MM.1S (cell line): ENCODE measurements around the gene DEPDC5.

Experiments used
- DNase-seq: peaks from one replicate; pipeline ENCODE4 v3.0.0-alpha.2; 2015
- H2AFZ ChIP-seq: fragments of 300-600 bp; sonication (generic); 2 replicates; pipeline ENCODE4 v1.6.0; 2016; ENCODE audit warnings: antibody characterized with exemption, low read length
- H3F3A ChIP-seq: fragments of 300-600 bp; sonication (generic); 2 replicates; pipeline ENCODE4 v1.6.1; 2016; ENCODE audit warnings: mild to moderate bottlenecking, antibody characterized with exemption, low read length, moderate library complexity, mixed read lengths; ENCODE audit not compliant: insufficient read depth
- H3K27ac ChIP-seq: fragments of 300-600 bp; sonication (generic); 2 replicates; pipeline ENCODE4 v1.5.1; 2016; ENCODE audit warnings: mild to moderate bottlenecking, low read length
- H3K27me3 ChIP-seq: fragments of 300-600 bp; sonication (generic); replicated peaks from 2 replicates; pipeline ENCODE4 v1.6.0; 2016; ENCODE audit warnings: low read length; ENCODE audit not compliant: insufficient read depth
- H3K36me3 ChIP-seq: fragments of 300-600 bp; sonication (generic); replicated peaks from 2 replicates; pipeline ENCODE4 v1.6.1; 2016; ENCODE audit warnings: mild to moderate bottlenecking, low read length, mixed read lengths; ENCODE audit not compliant: insufficient read depth
- H3K4me1 ChIP-seq: fragments of 300-600 bp; sonication (generic); 2 replicates; pipeline ENCODE4 v1.6.1; 2016; ENCODE audit warnings: low read length, mixed read lengths
- H3K4me2 ChIP-seq: fragments of 300-600 bp; sonication (generic); 2 replicates; pipeline ENCODE4 v1.6.0; 2016; ENCODE audit warnings: low read depth, low read length
- H3K4me3 ChIP-seq: fragments of 300-600 bp; sonication (generic); 2 replicates; pipeline ENCODE4 v1.5.1; 2016; ENCODE audit warnings: low read length, mixed read lengths
- H3K79me2 ChIP-seq: fragments of 300-600 bp; sonication (generic); 2 replicates; pipeline ENCODE4 v1.6.1; 2016; ENCODE audit warnings: mixed run types, low read length, mixed read lengths
- H3K9ac ChIP-seq: fragments of 300-600 bp; sonication (generic); 2 replicates; pipeline ENCODE4 v1.6.1; 2016; ENCODE audit warnings: low read length, mixed read lengths
- H3K9me2 ChIP-seq: fragments of 300-600 bp; sonication (generic); replicated peaks from 2 replicates; pipeline ENCODE4 v1.6.1; 2016; ENCODE audit warnings: mild to moderate bottlenecking, low read length, mixed read lengths; ENCODE audit not compliant: insufficient read depth
- H3K9me3 ChIP-seq: fragments of 300-600 bp; sonication (generic); replicated peaks from 2 replicates; pipeline ENCODE4 v1.6.1; 2016; ENCODE audit warnings: mild to moderate bottlenecking, low read length, mixed read lengths; ENCODE audit not compliant: insufficient read depth
- H4K20me1 ChIP-seq: fragments of 300-600 bp; sonication (generic); 2 replicates; pipeline ENCODE4 v1.6.1; 2016; ENCODE audit warnings: mild to moderate bottlenecking, low read length, moderate library complexity, mixed read lengths; ENCODE audit not compliant: insufficient read depth
- EZH2 ChIP-seq: fragments of 300-600 bp; sonication (generic); optimal IDR thresholded peaks from 2 replicates; pipeline ENCODE3; 2017; ENCODE audit warnings: low read depth, mild to moderate bottlenecking, antibody characterized with exemption, low read length, mixed read lengths
- EZH2phosphoT487 ChIP-seq: fragments of 300-600 bp; sonication (generic); IDR thresholded peaks from 2 replicates; pipeline ENCODE4 v1.6.1; 2018; ENCODE audit warnings: antibody characterized with exemption, low read length
- TF ChIP-seq, protein P1 (sequence below): fragments of 300-600 bp; sonication (generic); IDR thresholded peaks from 2 replicates; pipeline ENCODE4 v1.5.1; 2016; ENCODE audit warnings: antibody characterized with exemption, low read length, mixed read lengths

The DEPDC5 gene

GRCh38 chr22:31921106-31921505, 167.3 kb downstream of the DEPDC5 start:
- no peak overlapping the region for H3K4me2 ChIP-seq
- H3K4me3 ChIP-seq = no peak overlapping the region

GRCh38 chr22:31922534-31922933, 168.7 kb downstream of the DEPDC5 start:
- no peak overlapping the region for H3K4me3 ChIP-seq

More at GRCh38 chr22:31921106-31921505, 167.3 kb downstream of the DEPDC5 start:
- no peaks in the 10 kb centered on the region for H3K79me2 ChIP-seq
- H3K36me3 ChIP-seq = no peaks in the 10 kb centered on the region
- H3F3A ChIP-seq = no peaks in the 10 kb centered on the region
- no peaks in the 10 kb centered on the region for H4K20me1 ChIP-seq
- H3K9ac ChIP-seq = no peak overlapping the region
- H3K27ac ChIP-seq = no peak overlapping the region
- no peaks in the 10 kb centered on the region for H3K9me2 ChIP-seq
- TF ChIP-seq, protein P1, sequence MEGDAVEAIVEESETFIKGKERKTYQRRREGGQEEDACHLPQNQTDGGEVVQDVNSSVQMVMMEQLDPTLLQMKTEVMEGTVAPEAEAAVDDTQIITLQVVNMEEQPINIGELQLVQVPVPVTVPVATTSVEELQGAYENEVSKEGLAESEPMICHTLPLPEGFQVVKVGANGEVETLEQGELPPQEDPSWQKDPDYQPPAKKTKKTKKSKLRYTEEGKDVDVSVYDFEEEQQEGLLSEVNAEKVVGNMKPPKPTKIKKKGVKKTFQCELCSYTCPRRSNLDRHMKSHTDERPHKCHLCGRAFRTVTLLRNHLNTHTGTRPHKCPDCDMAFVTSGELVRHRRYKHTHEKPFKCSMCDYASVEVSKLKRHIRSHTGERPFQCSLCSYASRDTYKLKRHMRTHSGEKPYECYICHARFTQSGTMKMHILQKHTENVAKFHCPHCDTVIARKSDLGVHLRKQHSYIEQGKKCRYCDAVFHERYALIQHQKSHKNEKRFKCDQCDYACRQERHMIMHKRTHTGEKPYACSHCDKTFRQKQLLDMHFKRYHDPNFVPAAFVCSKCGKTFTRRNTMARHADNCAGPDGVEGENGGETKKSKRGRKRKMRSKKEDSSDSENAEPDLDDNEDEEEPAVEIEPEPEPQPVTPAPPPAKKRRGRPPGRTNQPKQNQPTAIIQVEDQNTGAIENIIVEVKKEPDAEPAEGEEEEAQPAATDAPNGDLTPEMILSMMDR = no peak
- no peak for TF ChIP-seq EZH2phosphoT487
- TF ChIP-seq EZH2 = no peak
- H3K4me1 ChIP-seq = peaks cover 10% of the 10 kb centered on the region; the same call in 1 of the 2 replicates
- H3K27me3 ChIP-seq = no peaks in the 10 kb centered on the region
- DNase-seq = no peak
- H2AFZ ChIP-seq = no peak overlapping the region
- no peaks in the 10 kb centered on the region for H3K9me3 ChIP-seq

DNA sequence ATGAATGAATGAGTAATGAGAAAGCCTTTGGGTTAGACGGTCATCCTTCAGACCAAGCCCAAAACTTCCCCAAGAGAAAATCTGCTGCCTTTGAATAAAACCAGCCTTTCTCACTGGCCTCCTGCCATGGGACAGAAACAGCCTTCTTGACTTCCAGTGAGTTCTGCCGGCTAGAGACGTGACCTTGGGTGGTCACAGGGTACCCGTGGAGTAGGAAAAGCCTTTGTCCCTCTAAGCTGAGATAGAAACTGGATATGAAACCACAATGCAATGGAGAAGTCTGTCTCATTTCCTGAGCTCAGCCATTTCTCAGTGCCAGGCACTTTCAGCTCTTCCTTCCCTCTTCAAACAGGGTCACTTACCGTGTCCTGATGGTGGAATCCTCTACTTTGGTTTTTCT, 169.3 kb downstream of the DEPDC5 start:
- H3K27me3 ChIP-seq = no peaks in the 10 kb centered on the region
- H3K27ac ChIP-seq = no peak overlapping the region
- no peak overlapping the region for H3K9ac ChIP-seq
- H3K4me2 ChIP-seq = no peak overlapping the region
- TF ChIP-seq EZH2 (no peak), EZH2phosphoT487 (no peak)
- TF ChIP-seq, protein P1 = no peak
- H3K9me3 ChIP-seq = no peaks in the 10 kb centered on the region
- no peaks in the 10 kb centered on the region for H3K4me1 ChIP-seq
- H3K4me3 ChIP-seq = no peak overlapping the region
- H4K20me1 ChIP-seq = no peaks in the 10 kb centered on the region
- no peaks in the 10 kb centered on the region for H3F3A ChIP-seq
- no peaks in the 10 kb centered on the region for H3K9me2 ChIP-seq
- DNase-seq = no peak
- H3K79me2 ChIP-seq = no peaks in the 10 kb centered on the region
- no peak overlapping the region for H2AFZ ChIP-seq
- H3K36me3 ChIP-seq = no peaks in the 10 kb centered on the region

More at GRCh38 chr22:31922534-31922933, 168.7 kb downstream of the DEPDC5 start:
- Histone ChIP-seq H2AFZ (no peak overlapping the region), H3K36me3 (no peaks in the 10 kb centered on the region), H3K9ac (no peak overlapping the region), H3K27ac (no peak overlapping the region), H3K9me3 (no peaks in the 10 kb centered on the region), H3F3A (no peaks in the 10 kb centered on the region), H4K20me1 (no peaks in the 10 kb centered on the region), H3K4me2 (no peak overlapping the region), H3K27me3 (no peaks in the 10 kb centered on the region), H3K9me2 (no peaks in the 10 kb centered on the region), H3K79me2 (no peaks in the 10 kb centered on the region), H3K4me1 (0 out of 2 replicates have a peak, but pooled peaks cover 2% of the 10 kb centered on the region)
- no peak for DNase-seq
- TF ChIP-seq EZH2 (no peak), EZH2phosphoT487 (no peak)
- TF ChIP-seq, protein P1 = no peak
